SJCRH30 (cell line): Measurements from ENCODE around the gene PLEKHA3. TPM values are rescaled to one million over a fixed set of nuclear protein-coding genes. Genes with fewer than 3 reads are reported as not detected.

Experiments used
- total RNA-seq: library from RNA; depleted of rRNA; stranded (reverse); fragments of >200 nt; shearing (Covaris generic); gene quantifications from 2 replicates; pipeline ENCODE4 v1.2.3, GENCODE V29; 2014; rRNA removed

Gene PLEKHA3
- total RNA-seq, 1 experiment from 2014 or later: 15.1 TPM

Other genes starting within 250 kb of the PLEKHA3 start
- gene PRKRA, start 29.3 kb upstream of the PLEKHA3 start, total RNA-seq: 95.9 and 112 TPM in 2 replicates
- gene PJVK, start 29.1 kb upstream of the PLEKHA3 start, total RNA-seq: 1.3 TPM in 2 replicates
- gene FKBP7, start 1.9 kb upstream of the PLEKHA3 start, total RNA-seq: 42.6 and 48.4 TPM in 2 replicates